MM.1S (cell line): Measurements from ENCODE around the gene SMAP1.

Source experiments
- DNase-seq: peaks from one replicate; pipeline ENCODE4 v3.0.0-alpha.2; 2015
- H2AFZ ChIP-seq: fragments of 300-600 bp; sonication (generic); 2 replicates; pipeline ENCODE4 v1.6.0; 2016; ENCODE audit warnings: antibody characterized with exemption, low read length
- H3F3A ChIP-seq: fragments of 300-600 bp; sonication (generic); 2 replicates; pipeline ENCODE4 v1.6.1; 2016; ENCODE audit warnings: mild to moderate bottlenecking, antibody characterized with exemption, low read length, moderate library complexity, mixed read lengths; ENCODE audit not compliant: insufficient read depth
- H3K27ac ChIP-seq: fragments of 300-600 bp; sonication (generic); 2 replicates; pipeline ENCODE4 v1.5.1; 2016; ENCODE audit warnings: mild to moderate bottlenecking, low read length
- H3K27me3 ChIP-seq: fragments of 300-600 bp; sonication (generic); replicated peaks from 2 replicates; pipeline ENCODE4 v1.6.0; 2016; ENCODE audit warnings: low read length; ENCODE audit not compliant: insufficient read depth
- H3K36me3 ChIP-seq: fragments of 300-600 bp; sonication (generic); replicated peaks from 2 replicates; pipeline ENCODE4 v1.6.1; 2016; ENCODE audit warnings: mild to moderate bottlenecking, low read length, mixed read lengths; ENCODE audit not compliant: insufficient read depth
- H3K4me1 ChIP-seq: fragments of 300-600 bp; sonication (generic); 2 replicates; pipeline ENCODE4 v1.6.1; 2016; ENCODE audit warnings: low read length, mixed read lengths
- H3K4me2 ChIP-seq: fragments of 300-600 bp; sonication (generic); 2 replicates; pipeline ENCODE4 v1.6.0; 2016; ENCODE audit warnings: low read depth, low read length
- H3K4me3 ChIP-seq: fragments of 300-600 bp; sonication (generic); 2 replicates; pipeline ENCODE4 v1.5.1; 2016; ENCODE audit warnings: low read length, mixed read lengths
- H3K79me2 ChIP-seq: fragments of 300-600 bp; sonication (generic); 2 replicates; pipeline ENCODE4 v1.6.1; 2016; ENCODE audit warnings: mixed run types, low read length, mixed read lengths
- H3K9ac ChIP-seq: fragments of 300-600 bp; sonication (generic); 2 replicates; pipeline ENCODE4 v1.6.1; 2016; ENCODE audit warnings: low read length, mixed read lengths
- H3K9me2 ChIP-seq: fragments of 300-600 bp; sonication (generic); replicated peaks from 2 replicates; pipeline ENCODE4 v1.6.1; 2016; ENCODE audit warnings: mild to moderate bottlenecking, low read length, mixed read lengths; ENCODE audit not compliant: insufficient read depth
- H3K9me3 ChIP-seq: fragments of 300-600 bp; sonication (generic); replicated peaks from 2 replicates; pipeline ENCODE4 v1.6.1; 2016; ENCODE audit warnings: mild to moderate bottlenecking, low read length, mixed read lengths; ENCODE audit not compliant: insufficient read depth
- H4K20me1 ChIP-seq: fragments of 300-600 bp; sonication (generic); 2 replicates; pipeline ENCODE4 v1.6.1; 2016; ENCODE audit warnings: mild to moderate bottlenecking, low read length, moderate library complexity, mixed read lengths; ENCODE audit not compliant: insufficient read depth
- EZH2 ChIP-seq: fragments of 300-600 bp; sonication (generic); optimal IDR thresholded peaks from 2 replicates; pipeline ENCODE3; 2017; ENCODE audit warnings: low read depth, mild to moderate bottlenecking, antibody characterized with exemption, low read length, mixed read lengths
- EZH2phosphoT487 ChIP-seq: fragments of 300-600 bp; sonication (generic); IDR thresholded peaks from 2 replicates; pipeline ENCODE4 v1.6.1; 2018; ENCODE audit warnings: antibody characterized with exemption, low read length
- TF ChIP-seq, protein P1 (sequence below): fragments of 300-600 bp; sonication (generic); IDR thresholded peaks from 2 replicates; pipeline ENCODE4 v1.5.1; 2016; ENCODE audit warnings: antibody characterized with exemption, low read length, mixed read lengths

SMAP1 gene

DNA sequence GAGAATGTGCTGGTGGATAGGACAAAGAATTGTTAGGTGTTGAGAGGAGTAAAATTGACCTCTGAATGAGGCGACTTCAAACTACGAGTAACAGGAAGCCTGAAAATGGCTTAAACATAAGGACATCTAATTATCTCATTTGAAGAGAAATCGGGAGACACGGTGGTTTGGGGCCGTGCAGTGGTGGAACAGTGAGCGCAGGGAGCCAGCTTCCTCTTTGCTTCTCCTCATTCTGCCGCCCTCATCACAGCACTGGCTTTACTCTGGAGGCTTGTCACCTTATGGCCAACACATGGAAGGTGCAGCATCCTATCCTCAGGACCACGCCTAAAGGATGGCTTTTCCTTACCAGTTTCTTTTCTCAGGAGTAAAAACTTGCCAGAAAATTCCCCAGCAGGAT, 174.9 kb downstream of the SMAP1 start:
- H3K9me2 ChIP-seq = no peaks in the 10 kb centered on the region
- TF ChIP-seq, protein P1, sequence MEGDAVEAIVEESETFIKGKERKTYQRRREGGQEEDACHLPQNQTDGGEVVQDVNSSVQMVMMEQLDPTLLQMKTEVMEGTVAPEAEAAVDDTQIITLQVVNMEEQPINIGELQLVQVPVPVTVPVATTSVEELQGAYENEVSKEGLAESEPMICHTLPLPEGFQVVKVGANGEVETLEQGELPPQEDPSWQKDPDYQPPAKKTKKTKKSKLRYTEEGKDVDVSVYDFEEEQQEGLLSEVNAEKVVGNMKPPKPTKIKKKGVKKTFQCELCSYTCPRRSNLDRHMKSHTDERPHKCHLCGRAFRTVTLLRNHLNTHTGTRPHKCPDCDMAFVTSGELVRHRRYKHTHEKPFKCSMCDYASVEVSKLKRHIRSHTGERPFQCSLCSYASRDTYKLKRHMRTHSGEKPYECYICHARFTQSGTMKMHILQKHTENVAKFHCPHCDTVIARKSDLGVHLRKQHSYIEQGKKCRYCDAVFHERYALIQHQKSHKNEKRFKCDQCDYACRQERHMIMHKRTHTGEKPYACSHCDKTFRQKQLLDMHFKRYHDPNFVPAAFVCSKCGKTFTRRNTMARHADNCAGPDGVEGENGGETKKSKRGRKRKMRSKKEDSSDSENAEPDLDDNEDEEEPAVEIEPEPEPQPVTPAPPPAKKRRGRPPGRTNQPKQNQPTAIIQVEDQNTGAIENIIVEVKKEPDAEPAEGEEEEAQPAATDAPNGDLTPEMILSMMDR = no peak
- TF ChIP-seq EZH2 (no peak), EZH2phosphoT487 (no peak)
- no peak overlapping the region for H3K27ac ChIP-seq
- no peaks in the 10 kb centered on the region for H3F3A ChIP-seq
- H3K4me2 ChIP-seq = no peak overlapping the region
- H3K4me3 ChIP-seq = no peak overlapping the region
- no peaks in the 10 kb centered on the region for H3K36me3 ChIP-seq
- H3K4me1 ChIP-seq = no peaks in the 10 kb centered on the region
- no peak overlapping the region for H2AFZ ChIP-seq
- no peaks in the 10 kb centered on the region for H3K79me2 ChIP-seq
- H3K9ac ChIP-seq = no peak overlapping the region
- no peaks in the 10 kb centered on the region for H4K20me1 ChIP-seq
- H3K27me3 ChIP-seq = no peaks in the 10 kb centered on the region
- no peaks in the 10 kb centered on the region for H3K9me3 ChIP-seq
- no peak for DNase-seq

DNA sequence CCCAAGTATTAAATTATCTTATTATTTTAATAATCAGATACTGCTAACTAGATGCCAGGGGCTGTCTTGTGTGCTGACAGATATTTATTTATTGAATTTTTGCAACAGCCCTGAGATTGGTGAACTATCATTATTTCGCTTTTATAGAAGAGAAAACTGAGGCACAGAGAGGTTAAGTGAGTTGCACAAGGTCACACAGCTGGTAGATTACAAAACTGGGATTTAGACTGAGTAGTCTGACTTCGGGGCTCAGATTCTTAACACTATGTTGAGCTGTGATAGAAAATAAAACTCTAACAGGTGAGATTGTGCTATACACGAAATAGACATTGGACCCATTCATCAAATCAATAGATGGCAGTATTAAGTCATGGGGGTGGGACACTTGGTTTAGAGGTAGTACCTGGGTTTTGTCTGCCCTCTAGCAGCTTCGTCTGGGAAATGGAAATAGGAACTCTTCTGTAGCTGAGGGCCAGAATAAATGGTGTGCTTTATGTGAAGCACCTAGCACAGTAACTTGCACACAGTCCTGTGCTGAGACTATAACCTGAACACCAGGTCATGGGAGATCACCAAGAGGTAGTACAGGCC, 175.7 kb downstream of the SMAP1 start:
- no peak overlapping the region for H3K27ac ChIP-seq
- H3K36me3 ChIP-seq = no peaks in the 10 kb centered on the region
- no peak overlapping the region for H3K9ac ChIP-seq
- no peaks in the 10 kb centered on the region for H3F3A ChIP-seq
- no peaks in the 10 kb centered on the region for H4K20me1 ChIP-seq
- peaks cover 2% of the 10 kb centered on the region; the same call in 1 of the 2 replicates for H3K4me1 ChIP-seq
- no peaks in the 10 kb centered on the region for H3K9me3 ChIP-seq
- H3K4me2 ChIP-seq = no peak overlapping the region
- H3K27me3 ChIP-seq = no peaks in the 10 kb centered on the region
- H3K4me3 ChIP-seq = no peak overlapping the region
- TF ChIP-seq, protein P1 = no peak
- TF ChIP-seq EZH2phosphoT487 = no peak
- TF ChIP-seq EZH2 = no peak
- no peak overlapping the region for H2AFZ ChIP-seq
- no peaks in the 10 kb centered on the region for H3K9me2 ChIP-seq
- H3K79me2 ChIP-seq = no peaks in the 10 kb centered on the region
- DNase-seq = no peak

DNA sequence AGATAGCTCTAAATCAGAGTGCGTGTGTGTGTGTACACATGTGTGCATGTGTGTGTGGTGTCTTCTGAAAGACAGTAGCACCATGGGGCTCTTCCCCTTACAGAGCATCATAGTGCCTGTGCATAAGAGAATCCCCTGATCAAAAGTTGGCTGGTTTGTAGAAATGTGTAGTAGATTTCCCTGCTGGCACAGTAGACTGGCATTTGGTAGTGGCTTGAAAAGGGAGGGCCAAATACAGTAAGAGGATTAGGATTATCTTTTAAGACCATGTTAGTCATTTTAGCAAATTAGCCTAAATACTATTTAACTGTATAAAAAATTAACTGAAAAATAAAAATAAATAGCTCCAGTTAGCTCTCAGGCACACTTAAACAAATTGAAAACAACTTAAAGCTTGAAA, 176.6 kb downstream of the SMAP1 start:
- DNase-seq = no peak
- H3K27ac ChIP-seq = no peak overlapping the region
- H3K4me1 ChIP-seq = peaks cover 4% of the 10 kb centered on the region; the same call in 1 of the 2 replicates
- no peaks in the 10 kb centered on the region for H3K36me3 ChIP-seq
- TF ChIP-seq, protein P1 = no peak
- TF ChIP-seq EZH2phosphoT487 = no peak
- no peak for TF ChIP-seq EZH2
- H3K9me2 ChIP-seq = no peaks in the 10 kb centered on the region
- no peaks in the 10 kb centered on the region for H3K79me2 ChIP-seq
- H3K27me3 ChIP-seq = no peaks in the 10 kb centered on the region
- H4K20me1 ChIP-seq = no peaks in the 10 kb centered on the region
- H3K4me3 ChIP-seq = no peak overlapping the region
- H3K4me2 ChIP-seq = no peak overlapping the region
- H3F3A ChIP-seq = no peaks in the 10 kb centered on the region
- H2AFZ ChIP-seq = no peak overlapping the region
- no peaks in the 10 kb centered on the region for H3K9me3 ChIP-seq
- no peak overlapping the region for H3K9ac ChIP-seq
